Ammon's horn (tissue), 1 donor: Measurements from ENCODE around the gene ANKK1.

ENCODE experiments used
- DNase-seq: peaks from one replicate; pipeline ENCODE4 v3.0.0-alpha.2; 2016; ENCODE audit warnings: low spot score

Gene ANKK1

GRCh38 chr11:113387605-113388211, at the start of gene ANKK1:
Gene ANKK1 (plus strand): TSS chr11:113387779. CDS start chr11:113387885, 106 bp downstream.
- no peak for DNase-seq

GRCh38 chr11:113338730-113339129, 48.8 kb upstream of the ANKK1 start:
- DNase-seq, result no peak

GRCh38 chr11:113339929-113340589, 47.5 kb upstream of the ANKK1 start:
- DNase-seq, result no peak

GRCh38 chr11:113341388-113342165, 46.0 kb upstream of the ANKK1 start:
- DNase-seq, result no peak

- no peak for DNase-seq
These were observed 41.6 kb upstream of the ANKK1 start for GRCh38 chr11:113345978-113346377.

GRCh38 chr11:113349528-113349927, 38.1 kb upstream of the ANKK1 start:
- DNase-seq, result no peak

- no peak for DNase-seq
These were observed 37.1 kb upstream of the ANKK1 start for GRCh38 chr11:113350336-113351067.

- no peak for DNase-seq
These were observed 36.5 kb upstream of the ANKK1 start for GRCh38 chr11:113351068-113351450.

- no peak for DNase-seq
These were observed 36.1 kb upstream of the ANKK1 start for GRCh38 chr11:113351480-113351879.

GRCh38 chr11:113356203-113356602, 31.4 kb upstream of the ANKK1 start:
- no peak for DNase-seq

GRCh38 chr11:113363406-113363805, 24.2 kb upstream of the ANKK1 start:
- DNase-seq, result no peak

GRCh38 chr11:113363996-113364641, 23.5 kb upstream of the ANKK1 start:
- no peak for DNase-seq

- DNase-seq, result no peak
These were observed 21.7 kb upstream of the ANKK1 start for GRCh38 chr11:113365895-113366294.

- no peak for DNase-seq
These were observed 18.2 kb upstream of the ANKK1 start for GRCh38 chr11:113369411-113369810.

- DNase-seq, result peak; percentile 33
These were observed 16.9 kb upstream of the ANKK1 start for GRCh38 chr11:113370634-113371033.

- DNase-seq, result no peak
These were observed 15.3 kb upstream of the ANKK1 start for GRCh38 chr11:113372309-113372708.

- no peak for DNase-seq
These were observed 14.3 kb upstream of the ANKK1 start for GRCh38 chr11:113373306-113373705.

- no peak for DNase-seq
These were observed 13.5 kb upstream of the ANKK1 start for GRCh38 chr11:113373981-113374560.

- no peak for DNase-seq
These were observed 12.2 kb upstream of the ANKK1 start for GRCh38 chr11:113375402-113375801.

GRCh38 chr11:113376156-113376555, 11.4 kb upstream of the ANKK1 start:
- peak; percentile 56 for DNase-seq

- peak; percentile 8 for DNase-seq
These were observed 9.7 kb upstream of the ANKK1 start for GRCh38 chr11:113377681-113378412.
